SK-N-SH (cell line): ENCODE results near the gene POP7. TPM values are rescaled to one million over a fixed set of nuclear protein-coding genes. Genes with fewer than 3 reads are reported as not detected.
A peak's percentile ranks its signal among the peaks of the same experiment; 100 is the strongest.

Experiments
- CHD2 ChIP-seq: fragments of 150-350 bp; IDR thresholded peaks from 2 replicates; pipeline ENCODE4 v1.6.1; 2018; ENCODE audit warnings: low read length; ENCODE audit not compliant: partially characterized antibody
- ELF1 ChIP-seq: IDR thresholded peaks from 2 replicates; pipeline ENCODE4 v1.4.0; 2012
- EZH2phosphoT487 ChIP-seq: fragments of 200-600 bp; sonication (generic); IDR thresholded peaks from 2 replicates; pipeline ENCODE4 v1.6.1; 2017; ENCODE audit warnings: low read depth, mixed run types, mild to moderate bottlenecking, antibody characterized with exemption, moderate library complexity, borderline replicate concordance
- FOSL2 ChIP-seq: IDR thresholded peaks from 2 replicates; pipeline ENCODE4 v1.4.0; 2012; ENCODE audit warnings: low read depth, mild to moderate bottlenecking, moderate library complexity, borderline replicate concordance
- FOXJ3 ChIP-seq: sonication (generic); formaldehyde crosslinking; IDR thresholded peaks from 2 replicates; pipeline ENCODE4 v1.5.1; 2020; ENCODE audit warnings: mild to moderate bottlenecking, missing genetic modification reagents
- GABPA ChIP-seq: IDR thresholded peaks from 2 replicates; pipeline ENCODE4 v1.4.0; 2012; ENCODE audit warnings: low read depth, mild to moderate bottlenecking
- JUND ChIP-seq: IDR thresholded peaks from 2 replicates; pipeline ENCODE4 v1.4.0; 2012
- MEF2A ChIP-seq: IDR thresholded peaks from 2 replicates; pipeline ENCODE4 v1.4.0; 2012; ENCODE audit warnings: low read depth, borderline replicate concordance
- MXI1 ChIP-seq: IDR thresholded peaks from 2 replicates; pipeline ENCODE4 v1.6.1; 2012; ENCODE audit warnings: mild to moderate bottlenecking, low read depth, low read length, improper control_type of control experiment
- NFIC ChIP-seq: IDR thresholded peaks from 2 replicates; pipeline ENCODE4 v1.4.0; 2012; ENCODE audit warnings: borderline replicate concordance
- NRF1 ChIP-seq: IDR thresholded peaks from 2 replicates; pipeline ENCODE4 v1.6.1; 2012; ENCODE audit warnings: low read depth, mild to moderate bottlenecking, low read length
- POLR2AphosphoS5 ChIP-seq: IDR thresholded peaks from 2 replicates; pipeline ENCODE4 v1.6.1; 2012; ENCODE audit warnings: low read depth, low read length
- RCOR1 ChIP-seq: fragments of 150-350 bp; IDR thresholded peaks from 2 replicates; pipeline ENCODE4 v1.6.1; 2017; ENCODE audit warnings: antibody characterized with exemption, low read length
- RFX5 ChIP-seq: IDR thresholded peaks from 2 replicates; pipeline ENCODE4 v1.6.1; 2012; ENCODE audit warnings: mild to moderate bottlenecking, improper control_type of control experiment, low read length
- SMC3 ChIP-seq: IDR thresholded peaks from 2 replicates; pipeline ENCODE4 v1.6.1; 2012; ENCODE audit warnings: low read depth, low read length, improper control_type of control experiment
- TAF1 ChIP-seq: IDR thresholded peaks from 2 replicates; pipeline ENCODE4 v1.6.1; 2012; ENCODE audit warnings: low read depth, mild to moderate bottlenecking, low read length, moderate library complexity, borderline replicate concordance
- TCF12 ChIP-seq: IDR thresholded peaks from 2 replicates; pipeline ENCODE4 v1.4.0; 2012
- TEAD4 ChIP-seq: IDR thresholded peaks from 2 replicates; pipeline ENCODE4 v1.4.0; 2012; ENCODE audit warnings: mild to moderate bottlenecking, borderline replicate concordance; ENCODE audit not compliant: insufficient read depth
- YY1 ChIP-seq: IDR thresholded peaks from 2 replicates; pipeline ENCODE4 v1.4.0; 2012; ENCODE audit warnings: low read depth, mild to moderate bottlenecking
- polyA plus RNA-seq, 3 experiments: library from polyadenylated mRNA; depleted of rRNA; stranded (reverse); fragments of >200 nt; gene quantifications; 2 replicates each; pipeline ENCODE4 v1.2.3, GENCODE V29; 2012
- TF ChIP-seq, protein P1 (sequence below): IDR thresholded peaks from 2 replicates; pipeline ENCODE4 v1.6.1; 2012; ENCODE audit warnings: mild to moderate bottlenecking, low read depth, low read length, moderate library complexity
- TF ChIP-seq, protein P2 (sequence below): IDR thresholded peaks from 2 replicates; pipeline ENCODE4 v1.4.0; 2012; ENCODE audit warnings: low read depth, borderline replicate concordance
- TF ChIP-seq, protein P3 (sequence below): fragments of 200-600 bp; sonication (generic); IDR thresholded peaks from 2 replicates; pipeline ENCODE4 v1.6.1; 2017; ENCODE audit warnings: antibody characterized with exemption, mild to moderate bottlenecking, moderate library complexity
- TF ChIP-seq, protein P4 (sequence below): IDR thresholded peaks from 2 replicates; pipeline ENCODE4; 2012
- TF ChIP-seq, protein P5 (sequence below): fragments of 150-350 bp; IDR thresholded peaks from 2 replicates; pipeline ENCODE4 v1.6.1; 2017; ENCODE audit warnings: antibody characterized with exemption, low read length, low read depth, borderline replicate concordance

The POP7 gene
- polyA plus RNA-seq, 1 of the 3 experiments (the other 2 are of a cell fraction): 81.8 TPM

DNA sequence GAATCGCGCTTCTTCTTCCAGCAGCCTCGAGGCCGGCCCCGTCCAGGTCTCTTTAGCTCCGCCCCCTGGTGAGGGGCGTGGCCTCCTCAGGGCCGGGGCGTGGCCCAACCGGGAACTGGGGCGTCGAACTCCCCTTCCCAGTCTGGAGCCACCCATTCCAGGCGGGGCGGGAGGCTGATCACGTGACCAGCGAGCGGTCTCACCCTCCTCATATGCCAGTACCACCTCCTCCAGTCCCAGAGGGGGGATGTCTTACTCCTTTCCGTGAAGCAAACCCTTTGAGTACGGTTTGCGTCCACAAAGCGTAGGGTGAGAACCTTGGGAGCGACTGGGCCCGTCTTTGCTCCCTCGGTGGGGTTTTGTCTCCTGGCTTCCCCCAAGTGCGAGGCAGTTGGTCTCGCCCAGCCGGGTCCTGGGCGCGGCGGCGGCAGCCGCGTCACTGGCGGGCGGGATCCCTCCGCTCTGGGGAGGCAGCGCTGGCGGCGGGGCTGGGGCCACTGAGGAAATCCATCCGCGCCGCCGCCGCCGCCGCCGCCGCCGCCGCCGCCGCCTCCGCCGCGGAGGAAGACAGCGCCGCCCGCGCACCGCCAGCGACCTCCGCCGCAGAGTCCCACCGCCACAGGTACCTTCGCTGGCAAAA is 32.5 kb upstream of the POP7 start, which contains the start of gene GNB2 (continued):
- TF ChIP-seq, protein P1, sequence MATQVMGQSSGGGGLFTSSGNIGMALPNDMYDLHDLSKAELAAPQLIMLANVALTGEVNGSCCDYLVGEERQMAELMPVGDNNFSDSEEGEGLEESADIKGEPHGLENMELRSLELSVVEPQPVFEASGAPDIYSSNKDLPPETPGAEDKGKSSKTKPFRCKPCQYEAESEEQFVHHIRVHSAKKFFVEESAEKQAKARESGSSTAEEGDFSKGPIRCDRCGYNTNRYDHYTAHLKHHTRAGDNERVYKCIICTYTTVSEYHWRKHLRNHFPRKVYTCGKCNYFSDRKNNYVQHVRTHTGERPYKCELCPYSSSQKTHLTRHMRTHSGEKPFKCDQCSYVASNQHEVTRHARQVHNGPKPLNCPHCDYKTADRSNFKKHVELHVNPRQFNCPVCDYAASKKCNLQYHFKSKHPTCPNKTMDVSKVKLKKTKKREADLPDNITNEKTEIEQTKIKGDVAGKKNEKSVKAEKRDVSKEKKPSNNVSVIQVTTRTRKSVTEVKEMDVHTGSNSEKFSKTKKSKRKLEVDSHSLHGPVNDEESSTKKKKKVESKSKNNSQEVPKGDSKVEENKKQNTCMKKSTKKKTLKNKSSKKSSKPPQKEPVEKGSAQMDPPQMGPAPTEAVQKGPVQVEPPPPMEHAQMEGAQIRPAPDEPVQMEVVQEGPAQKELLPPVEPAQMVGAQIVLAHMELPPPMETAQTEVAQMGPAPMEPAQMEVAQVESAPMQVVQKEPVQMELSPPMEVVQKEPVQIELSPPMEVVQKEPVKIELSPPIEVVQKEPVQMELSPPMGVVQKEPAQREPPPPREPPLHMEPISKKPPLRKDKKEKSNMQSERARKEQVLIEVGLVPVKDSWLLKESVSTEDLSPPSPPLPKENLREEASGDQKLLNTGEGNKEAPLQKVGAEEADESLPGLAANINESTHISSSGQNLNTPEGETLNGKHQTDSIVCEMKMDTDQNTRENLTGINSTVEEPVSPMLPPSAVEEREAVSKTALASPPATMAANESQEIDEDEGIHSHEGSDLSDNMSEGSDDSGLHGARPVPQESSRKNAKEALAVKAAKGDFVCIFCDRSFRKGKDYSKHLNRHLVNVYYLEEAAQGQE: 0 out of 2 replicates have a peak, but pooled peaks have one; percentile 34
- TF ChIP-seq POLR2AphosphoS5 (peak; percentile 66), FOXJ3 (no peak), TCF12 (no peak; the same call in 1 of the 2 replicates), TAF1 (peak; percentile 95), GABPA (no peak), RCOR1 (peak; percentile 73), MEF2A (no peak), CHD2 (peak; percentile 97), RFX5 (no peak), MXI1 (peak; percentile 57), NRF1 (no peak), NFIC (peak; percentile 37; the same call in 1 of the 2 replicates), SMC3 (no peak), JUND (peak; percentile 44; the same call in 1 of the 2 replicates), YY1 (no peak), EZH2phosphoT487 (no peak), ELF1 (0 out of 2 replicates have a peak, but pooled peaks have one; percentile 45), TEAD4 (no peak), FOSL2 (peak; percentile 7; the same call in 1 of the 2 replicates)
- TF ChIP-seq, protein P2, sequence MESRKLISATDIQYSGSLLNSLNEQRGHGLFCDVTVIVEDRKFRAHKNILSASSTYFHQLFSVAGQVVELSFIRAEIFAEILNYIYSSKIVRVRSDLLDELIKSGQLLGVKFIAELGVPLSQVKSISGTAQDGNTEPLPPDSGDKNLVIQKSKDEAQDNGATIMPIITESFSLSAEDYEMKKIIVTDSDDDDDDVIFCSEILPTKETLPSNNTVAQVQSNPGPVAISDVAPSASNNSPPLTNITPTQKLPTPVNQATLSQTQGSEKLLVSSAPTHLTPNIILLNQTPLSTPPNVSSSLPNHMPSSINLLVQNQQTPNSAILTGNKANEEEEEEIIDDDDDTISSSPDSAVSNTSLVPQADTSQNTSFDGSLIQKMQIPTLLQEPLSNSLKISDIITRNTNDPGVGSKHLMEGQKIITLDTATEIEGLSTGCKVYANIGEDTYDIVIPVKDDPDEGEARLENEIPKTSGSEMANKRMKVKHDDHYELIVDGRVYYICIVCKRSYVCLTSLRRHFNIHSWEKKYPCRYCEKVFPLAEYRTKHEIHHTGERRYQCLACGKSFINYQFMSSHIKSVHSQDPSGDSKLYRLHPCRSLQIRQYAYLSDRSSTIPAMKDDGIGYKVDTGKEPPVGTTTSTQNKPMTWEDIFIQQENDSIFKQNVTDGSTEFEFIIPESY: no peak
- TF ChIP-seq, protein P3, sequence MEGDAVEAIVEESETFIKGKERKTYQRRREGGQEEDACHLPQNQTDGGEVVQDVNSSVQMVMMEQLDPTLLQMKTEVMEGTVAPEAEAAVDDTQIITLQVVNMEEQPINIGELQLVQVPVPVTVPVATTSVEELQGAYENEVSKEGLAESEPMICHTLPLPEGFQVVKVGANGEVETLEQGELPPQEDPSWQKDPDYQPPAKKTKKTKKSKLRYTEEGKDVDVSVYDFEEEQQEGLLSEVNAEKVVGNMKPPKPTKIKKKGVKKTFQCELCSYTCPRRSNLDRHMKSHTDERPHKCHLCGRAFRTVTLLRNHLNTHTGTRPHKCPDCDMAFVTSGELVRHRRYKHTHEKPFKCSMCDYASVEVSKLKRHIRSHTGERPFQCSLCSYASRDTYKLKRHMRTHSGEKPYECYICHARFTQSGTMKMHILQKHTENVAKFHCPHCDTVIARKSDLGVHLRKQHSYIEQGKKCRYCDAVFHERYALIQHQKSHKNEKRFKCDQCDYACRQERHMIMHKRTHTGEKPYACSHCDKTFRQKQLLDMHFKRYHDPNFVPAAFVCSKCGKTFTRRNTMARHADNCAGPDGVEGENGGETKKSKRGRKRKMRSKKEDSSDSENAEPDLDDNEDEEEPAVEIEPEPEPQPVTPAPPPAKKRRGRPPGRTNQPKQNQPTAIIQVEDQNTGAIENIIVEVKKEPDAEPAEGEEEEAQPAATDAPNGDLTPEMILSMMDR: no peak
- TF ChIP-seq, protein P4, sequence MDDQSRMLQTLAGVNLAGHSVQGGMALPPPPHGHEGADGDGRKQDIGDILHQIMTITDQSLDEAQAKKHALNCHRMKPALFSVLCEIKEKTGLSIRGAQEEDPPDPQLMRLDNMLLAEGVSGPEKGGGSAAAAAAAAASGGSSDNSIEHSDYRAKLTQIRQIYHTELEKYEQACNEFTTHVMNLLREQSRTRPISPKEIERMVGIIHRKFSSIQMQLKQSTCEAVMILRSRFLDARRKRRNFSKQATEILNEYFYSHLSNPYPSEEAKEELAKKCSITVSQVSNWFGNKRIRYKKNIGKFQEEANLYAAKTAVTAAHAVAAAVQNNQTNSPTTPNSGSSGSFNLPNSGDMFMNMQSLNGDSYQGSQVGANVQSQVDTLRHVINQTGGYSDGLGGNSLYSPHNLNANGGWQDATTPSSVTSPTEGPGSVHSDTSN: peak; percentile 89
- TF ChIP-seq, protein P5, sequence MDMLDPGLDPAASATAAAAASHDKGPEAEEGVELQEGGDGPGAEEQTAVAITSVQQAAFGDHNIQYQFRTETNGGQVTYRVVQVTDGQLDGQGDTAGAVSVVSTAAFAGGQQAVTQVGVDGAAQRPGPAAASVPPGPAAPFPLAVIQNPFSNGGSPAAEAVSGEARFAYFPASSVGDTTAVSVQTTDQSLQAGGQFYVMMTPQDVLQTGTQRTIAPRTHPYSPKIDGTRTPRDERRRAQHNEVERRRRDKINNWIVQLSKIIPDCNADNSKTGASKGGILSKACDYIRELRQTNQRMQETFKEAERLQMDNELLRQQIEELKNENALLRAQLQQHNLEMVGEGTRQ: no peak; the same call in none of the 2 replicates
- TF ChIP-seq, all 33 proteins: peak for 15
